ENCODE results near the gene IMMP2L.

GRCh38 chr7:111173528-111173927, 388.8 kb downstream of the IMMP2L start:
- TF ChIP-seq POLR2A (IDR thresholded peaks at IDR 0.05), result no peak
- no peak for TF ChIP-seq CTCF (IDR thresholded peaks at IDR 0.05)

Data from body of pancreas (tissue), 4 donors.